ENCODE data around the gene ANKRD13B.

ANKRD13B gene

GRCh38 chr17:29559640-29560039, 33.3 kb upstream of the ANKRD13B start:
- no peaks in the 10 kb centered on the region for H3K4me1 ChIP-seq
- no peaks in the 10 kb centered on the region for H3K79me2 ChIP-seq
- H3K27me3 ChIP-seq (ENCODE audit: control insufficient read depth, insufficient read depth, low read length): no peaks in the 10 kb centered on the region
- no peak overlapping the region for H3K27ac ChIP-seq
- H3K36me3 ChIP-seq (ENCODE audit: control insufficient read depth, insufficient read depth, low read length): no peaks in the 10 kb centered on the region
- H3K4me3 ChIP-seq (ENCODE audit: low read depth, low read length): no peak overlapping the region
- no peak overlapping the region for H2AFZ ChIP-seq
- H3K9ac ChIP-seq: no peak overlapping the region
- H3K4me2 ChIP-seq (ENCODE audit: low read length): no peak overlapping the region
- H3K9me3 ChIP-seq (ENCODE audit: control insufficient read depth, low read length): no peaks in the 10 kb centered on the region
- TF ChIP-seq CTCF (IDR thresholded peaks at IDR 0.05): no peak

- Histone ChIP-seq H3K4me1 (no peaks in the 10 kb centered on the region), H3K4me2 (ENCODE audit: low read length) (no peak overlapping the region), H2AFZ (no peak overlapping the region), H3K9ac (no peak overlapping the region), H3K4me3 (ENCODE audit: low read depth, low read length) (no peak overlapping the region), H3K79me2 (no peaks in the 10 kb centered on the region), H3K27ac (no peak overlapping the region), H3K9me3 (ENCODE audit: control insufficient read depth, low read length) (no peaks in the 10 kb centered on the region), H3K27me3 (ENCODE audit: control insufficient read depth, insufficient read depth, low read length) (no peaks in the 10 kb centered on the region), H3K36me3 (ENCODE audit: control insufficient read depth, insufficient read depth, low read length) (no peaks in the 10 kb centered on the region)
- no peak for TF ChIP-seq CTCF (IDR thresholded peaks at IDR 0.05)
Measured at GRCh38 chr17:29560316-29560715, 32.6 kb upstream of the ANKRD13B start.

- no peak overlapping the region for H3K4me2 ChIP-seq (ENCODE audit: low read length)
- no peaks in the 10 kb centered on the region for H3K4me1 ChIP-seq
- H3K79me2 ChIP-seq: no peaks in the 10 kb centered on the region
- H3K9ac ChIP-seq: no peak overlapping the region
- no peaks in the 10 kb centered on the region for H3K27me3 ChIP-seq (ENCODE audit: control insufficient read depth, insufficient read depth, low read length)
- H2AFZ ChIP-seq: no peak overlapping the region
- H3K4me3 ChIP-seq (ENCODE audit: low read depth, low read length): no peak overlapping the region
- TF ChIP-seq CTCF (IDR thresholded peaks at IDR 0.05): no peak
- no peaks in the 10 kb centered on the region for H3K9me3 ChIP-seq (ENCODE audit: control insufficient read depth, low read length)
- H3K27ac ChIP-seq: no peak overlapping the region
- H3K36me3 ChIP-seq (ENCODE audit: control insufficient read depth, insufficient read depth, low read length): no peaks in the 10 kb centered on the region
Measured at GRCh38 chr17:29561554-29562517, 31.1 kb upstream of the ANKRD13B start.

- Histone ChIP-seq H2AFZ (no peak overlapping the region), H3K4me3 (ENCODE audit: low read depth, low read length) (no peak overlapping the region), H3K27me3 (ENCODE audit: control insufficient read depth, insufficient read depth, low read length) (no peaks in the 10 kb centered on the region), H3K27ac (no peak overlapping the region), H3K79me2 (no peaks in the 10 kb centered on the region), H3K4me2 (ENCODE audit: low read length) (no peak overlapping the region), H3K9ac (no peak overlapping the region), H3K9me3 (ENCODE audit: control insufficient read depth, low read length) (no peaks in the 10 kb centered on the region), H3K36me3 (ENCODE audit: control insufficient read depth, insufficient read depth, low read length) (no peaks in the 10 kb centered on the region), H3K4me1 (no peaks in the 10 kb centered on the region)
- no peak for TF ChIP-seq CTCF (IDR thresholded peaks at IDR 0.05)
Measured at GRCh38 chr17:29562615-29563014, 30.3 kb upstream of the ANKRD13B start.

GRCh38 chr17:29563816-29564215, 29.1 kb upstream of the ANKRD13B start:
- Histone ChIP-seq H3K4me2 (ENCODE audit: low read length) (no peak overlapping the region), H3K9ac (no peak overlapping the region), H3K9me3 (ENCODE audit: control insufficient read depth, low read length) (no peaks in the 10 kb centered on the region), H3K36me3 (ENCODE audit: control insufficient read depth, insufficient read depth, low read length) (no peaks in the 10 kb centered on the region), H3K4me3 (ENCODE audit: low read depth, low read length) (no peak overlapping the region), H3K27me3 (ENCODE audit: control insufficient read depth, insufficient read depth, low read length) (no peaks in the 10 kb centered on the region), H3K27ac (no peak overlapping the region), H2AFZ (no peak overlapping the region), H3K79me2 (no peaks in the 10 kb centered on the region), H3K4me1 (peaks cover 1% of the 10 kb centered on the region)
- TF ChIP-seq CTCF (IDR thresholded peaks at IDR 0.05): no peak

Data from parathyroid adenoma (tissue), 2 donors.